A549 (cell line): Measurements from ENCODE around the gene ZNF670. TPM values are rescaled to one million over a fixed set of nuclear protein-coding genes. Genes with fewer than 3 reads are reported as not detected.

ENCODE experiments used
- ATAC-seq, 2 experiments: fragments of 200-7000 bp in 1 of 2; fragments of >200 bp in 1 of 2; cut with Nextera tagmentation in 1 of 2; cut with Tn5 transposase in 1 of 2; 3 replicates each; pipeline versions ENCODE4 v1.8.0 to v1.9.1; 2018 to 2020; ENCODE audit warnings: mild to moderate bottlenecking in 1 of 2, moderate library complexity in 1 of 2
- CTCF ChIA-PET: fragments of 300-600 bp; sonication (Branson Sonifier 250); formaldehyde crosslinking; extraction: SDS; loops from one replicate; lab custom pipeline; 2021; ENCODE audit warnings: antibody characterized with exemption, inconsistent platforms; lab: Yijun Ruan, JAX
- POLR2A ChIA-PET: fragments of 350-600 bp; formaldehyde crosslinking; extraction: SDS; loops from one replicate; lab custom pipeline; 2021; ENCODE audit warnings: antibody characterized with exemption, inconsistent platforms; lab: Yijun Ruan, JAX
- DNase-seq, 2 experiments: peaks; one replicate each; pipeline versions ENCODE4 v3.0.0 to v3.0.0-alpha.2; 2011 to 2016; ENCODE audit warnings: low read depth in 1 of 2, low spot score in 1 of 2
- FAIRE-seq: peaks from 2 replicates; lab custom pipeline; 2011; peaks lifted over from hg19 to GRCh38; lab: Jason Lieb, UNC
- H3K27ac ChIP-seq, 2 experiments: fragments of >200 bp; sonication (Bioruptor Twin); formaldehyde crosslinking; 3 replicates each; pipeline ENCODE4 v1.5.1; 2016 to 2017
- H3K4me1 ChIP-seq: fragments of >200 bp; sonication (Bioruptor Twin); formaldehyde crosslinking; 3 replicates; pipeline ENCODE4 v1.6.1; 2016
- H3K4me2 ChIP-seq: fragments of >200 bp; sonication (Bioruptor Twin); formaldehyde crosslinking; 3 replicates; pipeline ENCODE4 v1.6.1; 2016
- H3K4me3 ChIP-seq: fragments of >200 bp; sonication (Bioruptor Twin); formaldehyde crosslinking; 3 replicates; pipeline ENCODE4 v1.5.1; 2016
- H3K9me3 ChIP-seq: fragments of >200 bp; sonication (Bioruptor Twin); formaldehyde crosslinking; 3 replicates; pipeline ENCODE4 v1.6.1; 2016
- ATOH8 ChIP-seq: fragments of 250-450 bp; sonication (Bioruptor Pico); IDR thresholded peaks from 2 replicates; pipeline ENCODE4 v1.5.0; 2020; ENCODE audit warnings: low read depth, mild to moderate bottlenecking, moderate library complexity
- BCL3 ChIP-seq: fragments of >200 bp; sonication (Bioruptor Twin); formaldehyde crosslinking; IDR thresholded peaks from 3 replicates; pipeline ENCODE4 v1.6.1; 2016
- BHLHE40 ChIP-seq: IDR thresholded peaks from 2 replicates; pipeline ENCODE4 v1.6.1; 2012; ENCODE audit warnings: low read depth, low read length, inconsistent platforms
- CBX2 ChIP-seq: fragments of 200-600 bp; sonication (generic); IDR thresholded peaks from 2 replicates; pipeline ENCODE4 v1.6.1; 2016; ENCODE audit warnings: low read depth, mild to moderate bottlenecking, borderline replicate concordance
- CEBPB ChIP-seq, 2 experiments: fragments of >200 bp in 1 of 2; sonication (Bioruptor Twin) in 1 of 2; formaldehyde crosslinking in 1 of 2; IDR thresholded peaks; 2 replicates each; pipeline ENCODE4 v1.6.1; 2012 to 2016
- CHD2 ChIP-seq: fragments of 150-350 bp; IDR thresholded peaks from 2 replicates; pipeline ENCODE4 v1.6.1; 2014; ENCODE audit warnings: low read length; ENCODE audit not compliant: partially characterized antibody
- EP300 ChIP-seq, 2 experiments: fragments of >200 bp; sonication (Bioruptor Twin); formaldehyde crosslinking; IDR thresholded peaks; 2 replicates in 1 of 2; 3 replicates in 1 of 2; pipeline ENCODE4 v1.6.1; 2016 to 2017
- FOSB ChIP-seq: fragments of 250-450 bp; sonication (Bioruptor Pico); IDR thresholded peaks from 2 replicates; pipeline ENCODE4 v1.5.0; 2020; ENCODE audit warnings: mild to moderate bottlenecking, moderate library complexity
- FOSL2 ChIP-seq, 2 experiments: fragments of 450-650 bp in 1 of 2; fragments of >200 bp in 1 of 2; sonication (Bioruptor Twin) in 1 of 2; formaldehyde crosslinking; IDR thresholded peaks; 2 replicates each; pipeline versions ENCODE4 v1.5.0 to v1.6.1; 2016 to 2020; ENCODE audit warnings: mild to moderate bottlenecking in 1 of 2, moderate library complexity in 1 of 2
- HDAC2 ChIP-seq: fragments of 200-600 bp; sonication (generic); IDR thresholded peaks from 2 replicates; pipeline ENCODE4 v1.6.1; 2016
- HEYL ChIP-seq: fragments of 250-450 bp; sonication (Bioruptor Pico); IDR thresholded peaks from 2 replicates; pipeline ENCODE4 v1.8.0; 2021; ENCODE audit warnings: mild to moderate bottlenecking, moderate library complexity
- HOXB5 ChIP-seq: fragments of 250-450 bp; sonication (Bioruptor Pico); IDR thresholded peaks from 2 replicates; pipeline ENCODE4 v1.5.0; 2020; ENCODE audit warnings: mild to moderate bottlenecking, moderate library complexity
- KDM1A ChIP-seq: fragments of 200-600 bp; sonication (generic); IDR thresholded peaks from 2 replicates; pipeline ENCODE4 v1.6.1; 2016; ENCODE audit warnings: low read depth, mild to moderate bottlenecking
- MAFK ChIP-seq: fragments of 450-650 bp; IDR thresholded peaks from 2 replicates; pipeline ENCODE4 v1.6.1; 2014; ENCODE audit not compliant: partially characterized antibody
- MAZ ChIP-seq: fragments of 150-350 bp; IDR thresholded peaks from 2 replicates; pipeline ENCODE4 v1.6.1; 2014; ENCODE audit warnings: antibody characterized with exemption, low read depth, low read length, borderline replicate concordance
- MYC ChIP-seq: IDR thresholded peaks from 2 replicates; pipeline ENCODE4 v1.6.1; 2012; ENCODE audit warnings: mild to moderate bottlenecking, inconsistent platforms, low read length, improper control_type of control experiment, borderline replicate concordance
- NFE2L2 ChIP-seq: fragments of 150-350 bp; conservative IDR thresholded peaks from 2 replicates; pipeline ENCODE4 v1.6.1; 2014; ENCODE audit warnings: low read length
- NPAS2 ChIP-seq: fragments of 250-450 bp; sonication (Bioruptor Pico); IDR thresholded peaks from 2 replicates; pipeline ENCODE4 v1.8.0; 2022; ENCODE audit warnings: mild to moderate bottlenecking, moderate library complexity, borderline replicate concordance
- PHF8 ChIP-seq: fragments of 200-600 bp; sonication (generic); IDR thresholded peaks from 2 replicates; pipeline ENCODE4 v1.6.1; 2016; ENCODE audit warnings: low read depth, mild to moderate bottlenecking, antibody characterized with exemption, moderate library complexity, borderline replicate concordance
- POLR2A ChIP-seq: IDR thresholded peaks from 2 replicates; pipeline ENCODE4 v1.6.1; 2012; ENCODE audit warnings: mild to moderate bottlenecking, low read length
- RAD21 ChIP-seq, 2 experiments: fragments of >200 bp in 1 of 2; sonication (Bioruptor Twin) in 1 of 2; formaldehyde crosslinking in 1 of 2; IDR thresholded peaks in 1 of 2; conservative IDR thresholded peaks in 1 of 2; 2 replicates in 1 of 2; 3 replicates in 1 of 2; pipeline ENCODE4 v1.6.1; 2012 to 2018; ENCODE audit warnings: inconsistent platforms in 1 of 2
- RARB ChIP-seq: fragments of 250-450 bp; sonication (Bioruptor Pico); IDR thresholded peaks from 2 replicates; pipeline ENCODE4 v1.8.0; 2021; ENCODE audit warnings: mild to moderate bottlenecking, moderate library complexity
- RNF2 ChIP-seq: fragments of 200-600 bp; sonication (generic); IDR thresholded peaks from 2 replicates; pipeline ENCODE4 v1.6.1; 2016; ENCODE audit warnings: low read depth, mild to moderate bottlenecking, antibody characterized with exemption, moderate library complexity, borderline replicate concordance
- TFCP2L1 ChIP-seq: fragments of 250-450 bp; sonication (Bioruptor Pico); IDR thresholded peaks from 2 replicates; pipeline ENCODE4 v1.5.0; 2021; ENCODE audit warnings: mild to moderate bottlenecking
- TP53 ChIP-seq: fragments of 250-450 bp; sonication (Bioruptor Pico); IDR thresholded peaks from 2 replicates; pipeline ENCODE4 v1.5.0; 2021; ENCODE audit warnings: mild to moderate bottlenecking, moderate library complexity
- ZC3H11A ChIP-seq: fragments of 450-650 bp; IDR thresholded peaks from 2 replicates; pipeline ENCODE4 v1.6.1; 2014; ENCODE audit warnings: antibody characterized with exemption, mild to moderate bottlenecking
- ZFP36 ChIP-seq: fragments of 450-650 bp; IDR thresholded peaks from 2 replicates; pipeline ENCODE4 v1.6.1; 2014; ENCODE audit warnings: borderline replicate concordance; ENCODE audit not compliant: partially characterized antibody
- WGBS: methylation state at CpG from one replicate; pipeline ENCODE4 v1.1.6; 2017; ENCODE audit errors: missing lambda C conversion rate; 5-methylcytosine and 5-hydroxymethylcytosine counted together
- polyA plus RNA-seq, 4 experiments: library from polyadenylated mRNA; depleted of rRNA in 3 of 4; stranded (reverse); fragments of >200 nt; fragmentation: RNase III in 1 of 4; extraction: RNeasy Plus Mini Kit Qiagen cat#74134 plus additional on column Dnase treatment in 1 of 4; gene quantifications; 2 replicates in 3 of 4; 3 replicates in 1 of 4; pipeline ENCODE4 v1.2.3, GENCODE V29; 2011 to 2017
- TF ChIP-seq, protein P1 (sequence below): fragments of >200 bp; sonication (Bioruptor Twin); formaldehyde crosslinking; IDR thresholded peaks from 3 replicates; pipeline ENCODE4 v1.5.1; 2016
- TF ChIP-seq, protein P2 (sequence below): fragments of 150-350 bp; IDR thresholded peaks from 2 replicates; pipeline ENCODE4 v1.6.1; 2014; ENCODE audit warnings: low read depth, mild to moderate bottlenecking, low read length

ZNF670 gene
- polyA plus RNA-seq, 2 of the 4 experiments (the other 2 are of a cell fraction): 2.9 to 4.3 TPM

DNA sequence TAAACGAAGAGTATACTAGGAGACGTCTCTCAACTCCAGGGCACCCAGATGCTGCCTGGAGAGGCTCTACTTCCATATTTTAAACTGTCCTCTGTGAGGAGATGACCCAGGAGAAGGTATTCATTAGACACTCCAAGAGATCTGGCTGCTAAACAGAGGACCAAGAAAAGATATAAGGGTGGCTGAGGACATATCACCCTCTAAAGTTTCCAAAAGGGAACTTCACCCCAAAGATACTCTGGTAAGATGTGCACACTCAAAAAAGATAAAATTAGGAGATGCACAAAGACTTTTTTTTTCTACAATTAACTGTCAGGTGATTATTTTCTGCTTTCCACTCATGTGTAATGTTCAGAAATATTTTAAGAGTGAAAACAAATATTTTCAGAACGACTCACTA is 1.4 kb downstream of the ZNF670 start:
- TF ChIP-seq ZC3H11A (no peak), BHLHE40 (no peak), RAD21 (conservative IDR thresholded peaks at IDR 0.05 in 1 of 2, IDR thresholded peaks at IDR 0.05 in 1 of 2) (peak in 1 of 2 experiments; percentile 7; a peak in 1 of 5 replicates)
- Histone ChIP-seq H3K4me1 (0 out of 3 replicates have a peak, but pooled peaks cover 3% of the 10 kb centered on the region), H3K4me2 (peak overlapping the region; percentile 78; the same call in 2 of the 3 replicates), H3K27ac (no peak overlapping the region), H3K9me3 (peaks cover 42% of the 10 kb centered on the region), H3K4me3 (no peak overlapping the region)
- no peak for DNase-seq
- no peak for ATAC-seq
- ChIA-PET POLR2A (no interaction called here), CTCF (interaction anchor here (0.6 kb wide), 1 partner anchor 42 kb away, joined by 4 read pairs; no protein-coding TSS in a partner anchor)
- FAIRE-seq: no peak
- WGBS: 83% methylated on average over 3 of the region's 3 CpGs

- Histone ChIP-seq H3K9me3 (peaks cover 63% of the 10 kb centered on the region), H3K4me3 (no peak overlapping the region), H3K27ac (no peak overlapping the region), H3K4me2 (no peak overlapping the region), H3K4me1 (no peaks in the 10 kb centered on the region)
- DNase-seq (no peak), ATAC-seq (no peak), FAIRE-seq (no peak)
- TF ChIP-seq MAZ (no peak), POLR2A (no peak), PHF8 (no peak), NFE2L2 (no peak), BCL3 (no peak), EP300 (IDR thresholded peaks at IDR 0.05) (no peak), MAFK (no peak), TFCP2L1 (no peak), CBX2 (no peak), RAD21 (conservative IDR thresholded peaks at IDR 0.05 in 1 of 2, IDR thresholded peaks at IDR 0.05 in 1 of 2) (no peak), ZC3H11A (no peak), HOXB5 (CRISPR knock-in tag) (no peak)
- TF ChIP-seq, protein P1, sequence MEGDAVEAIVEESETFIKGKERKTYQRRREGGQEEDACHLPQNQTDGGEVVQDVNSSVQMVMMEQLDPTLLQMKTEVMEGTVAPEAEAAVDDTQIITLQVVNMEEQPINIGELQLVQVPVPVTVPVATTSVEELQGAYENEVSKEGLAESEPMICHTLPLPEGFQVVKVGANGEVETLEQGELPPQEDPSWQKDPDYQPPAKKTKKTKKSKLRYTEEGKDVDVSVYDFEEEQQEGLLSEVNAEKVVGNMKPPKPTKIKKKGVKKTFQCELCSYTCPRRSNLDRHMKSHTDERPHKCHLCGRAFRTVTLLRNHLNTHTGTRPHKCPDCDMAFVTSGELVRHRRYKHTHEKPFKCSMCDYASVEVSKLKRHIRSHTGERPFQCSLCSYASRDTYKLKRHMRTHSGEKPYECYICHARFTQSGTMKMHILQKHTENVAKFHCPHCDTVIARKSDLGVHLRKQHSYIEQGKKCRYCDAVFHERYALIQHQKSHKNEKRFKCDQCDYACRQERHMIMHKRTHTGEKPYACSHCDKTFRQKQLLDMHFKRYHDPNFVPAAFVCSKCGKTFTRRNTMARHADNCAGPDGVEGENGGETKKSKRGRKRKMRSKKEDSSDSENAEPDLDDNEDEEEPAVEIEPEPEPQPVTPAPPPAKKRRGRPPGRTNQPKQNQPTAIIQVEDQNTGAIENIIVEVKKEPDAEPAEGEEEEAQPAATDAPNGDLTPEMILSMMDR: no peak
- ChIA-PET POLR2A (no interaction called here), CTCF (no interaction called here)
- 35% methylated on average over 3 of the region's 3 CpGs for WGBS
Measured at GRCh38 chr1:247070645-247071044, 8.0 kb downstream of the ZNF670 start.

GRCh38 chr1:247064304-247064703 is 14.3 kb downstream of the ZNF670 start:
- H3K4me2 ChIP-seq: no peak overlapping the region
- 66% methylated on average over 3 of the region's 3 CpGs for WGBS
- ChIA-PET POLR2A (no interaction called here), CTCF (no interaction called here)
- FAIRE-seq (no peak), DNase-seq (no peak), ATAC-seq (no peak)
- H3K27ac ChIP-seq: no peak overlapping the region
- no peak overlapping the region for H3K4me3 ChIP-seq
- peaks cover 56% of the 10 kb centered on the region for H3K9me3 ChIP-seq
- no peaks in the 10 kb centered on the region for H3K4me1 ChIP-seq
- TF ChIP-seq HDAC2 (no peak), ZFP36 (no peak), MYC (no peak), FOSL2 (IDR thresholded peaks at IDR 0.05) (no peak), FOSL2 (CRISPR knock-in tag; IDR thresholded peaks at IDR 0.05) (no peak), CEBPB (IDR thresholded peaks at IDR 0.05) (no peak), FOSB (CRISPR knock-in tag) (no peak), CHD2 (no peak), NPAS2 (CRISPR knock-in tag) (no peak), RNF2 (no peak), KDM1A (no peak), TP53 (no peak), ATOH8 (CRISPR knock-in tag) (no peak), HEYL (no peak), RARB (no peak)
- TF ChIP-seq, protein P2, sequence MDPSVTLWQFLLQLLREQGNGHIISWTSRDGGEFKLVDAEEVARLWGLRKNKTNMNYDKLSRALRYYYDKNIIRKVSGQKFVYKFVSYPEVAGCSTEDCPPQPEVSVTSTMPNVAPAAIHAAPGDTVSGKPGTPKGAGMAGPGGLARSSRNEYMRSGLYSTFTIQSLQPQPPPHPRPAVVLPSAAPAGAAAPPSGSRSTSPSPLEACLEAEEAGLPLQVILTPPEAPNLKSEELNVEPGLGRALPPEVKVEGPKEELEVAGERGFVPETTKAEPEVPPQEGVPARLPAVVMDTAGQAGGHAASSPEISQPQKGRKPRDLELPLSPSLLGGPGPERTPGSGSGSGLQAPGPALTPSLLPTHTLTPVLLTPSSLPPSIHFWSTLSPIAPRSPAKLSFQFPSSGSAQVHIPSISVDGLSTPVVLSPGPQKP: no peak
- TF ChIP-seq, protein P1: no peak
